H1 (cell line): ENCODE results near the gene CHSY1. TPM values are rescaled to one million over a fixed set of nuclear protein-coding genes. Genes with fewer than 3 reads are reported as not detected.

Experiments used
- CTCF ChIA-PET: fragments of 300-600 bp; sonication (Branson Sonifier 250); formaldehyde crosslinking; loops from one replicate; lab custom pipeline; 2021; ENCODE audit not compliant: partially characterized antibody; lab: Charles Lee
- POLR2A ChIA-PET: fragments of 300-600 bp; sonication (Branson Sonifier 250); formaldehyde crosslinking; loops from one replicate; lab custom pipeline; 2021; ENCODE audit warnings: inconsistent platforms; ENCODE audit not compliant: partially characterized antibody; lab: Charles Lee
- DNase-seq, 2 experiments: peaks; one replicate each; pipeline versions ENCODE4 v3.0.0 to v3.0.0-alpha.2; 2010 to 2022; ENCODE audit warnings: low spot score in 2 of 2, low read depth in 1 of 2, mixed read lengths in 1 of 2
- FAIRE-seq: peaks from 2 replicates; lab custom pipeline; 2011; peaks lifted over from hg19 to GRCh38; lab: Jason Lieb, UNC
- H2AFZ ChIP-seq: 2 replicates; pipeline ENCODE4 v1.8.1; 2012; ENCODE audit warnings: low read length, inconsistent platforms
- H2AK5ac ChIP-seq: 2 replicates; pipeline ENCODE4 v1.6.1; 2013; ENCODE audit warnings: low read depth, low read length
- H2BK120ac ChIP-seq: replicated peaks from 2 replicates; pipeline ENCODE3; 2013; ENCODE audit warnings: low read depth, low read length, inconsistent platforms
- H2BK12ac ChIP-seq: 2 replicates; pipeline ENCODE4 v1.6.1; 2013; ENCODE audit warnings: low read depth, low read length
- H2BK15ac ChIP-seq: 2 replicates; pipeline ENCODE4 v1.6.1; 2013; ENCODE audit warnings: low read length
- H2BK20ac ChIP-seq: 2 replicates; pipeline ENCODE4 v1.6.1; 2013; ENCODE audit warnings: low read length
- H2BK5ac ChIP-seq: 2 replicates; pipeline ENCODE4 v1.6.1; 2013; ENCODE audit warnings: low read depth, low read length
- H3K14ac ChIP-seq: 2 replicates; pipeline ENCODE4 v1.6.1; 2013; ENCODE audit warnings: inconsistent platforms; ENCODE audit not compliant: insufficient read length
- H3K18ac ChIP-seq: 2 replicates; pipeline ENCODE4 v1.6.1; 2013; ENCODE audit warnings: low read length; ENCODE audit errors: extremely low read depth
- H3K23ac ChIP-seq: 2 replicates; pipeline ENCODE4 v1.6.1; 2013; ENCODE audit warnings: inconsistent platforms; ENCODE audit not compliant: insufficient read length
- H3K23me2 ChIP-seq: 2 replicates; pipeline ENCODE4 v1.6.1; 2013; ENCODE audit warnings: low read depth, low read length
- H3K27ac ChIP-seq: 2 replicates; pipeline ENCODE4 v1.6.1; 2011; ENCODE audit warnings: low read depth, low read length, inconsistent platforms
- H3K27me3 ChIP-seq, 4 experiments: replicated peaks in 1 of 4; 1 replicate in 1 of 4; 2 replicates in 3 of 4; pipeline versions ENCODE4 v1.6.1 to v1.8.1; 2011 to 2013; ENCODE audit warnings: low read length in 3 of 4, mild to moderate bottlenecking in 3 of 4, inconsistent platforms in 2 of 4, mixed read lengths in 2 of 4, moderate library complexity in 1 of 4; ENCODE audit not compliant: control insufficient read depth in 3 of 4, insufficient read depth in 3 of 4; ENCODE audit errors: extremely low read depth in 1 of 4
- H3K36me3 ChIP-seq, 4 experiments: 2 replicates each; pipeline versions ENCODE4 v1.6.1 to v1.8.1; 2011 to 2013; ENCODE audit warnings: mild to moderate bottlenecking in 4 of 4, low read length in 3 of 4, moderate library complexity in 2 of 4, control low read depth in 1 of 4, inconsistent platforms in 1 of 4; ENCODE audit not compliant: insufficient read depth in 4 of 4, control insufficient read depth in 2 of 4
- H3K4ac ChIP-seq: replicated peaks from 2 replicates; pipeline ENCODE3; 2013; ENCODE audit warnings: low read length, low read depth, mixed read lengths, inconsistent platforms; ENCODE audit not compliant: insufficient read length
- H3K4me1 ChIP-seq, 4 experiments: replicated peaks in 1 of 4; 1 replicate in 1 of 4; 2 replicates in 3 of 4; pipeline versions ENCODE4 v1.6.1 to v1.8.1; 2011 to 2013; ENCODE audit warnings: low read length in 3 of 4, inconsistent platforms in 2 of 4, mixed read lengths in 1 of 4; ENCODE audit not compliant: insufficient read depth in 4 of 4, control insufficient read depth in 3 of 4
- H3K4me2 ChIP-seq, 2 experiments: 2 replicates each; pipeline versions ENCODE4 v1.6.1 to v1.8.1; 2011 to 2013; ENCODE audit warnings: low read depth in 2 of 2, low read length in 2 of 2, control low read depth in 1 of 2, inconsistent platforms in 1 of 2, mild to moderate bottlenecking in 1 of 2; ENCODE audit not compliant: insufficient read depth in 1 of 2
- H3K4me3 ChIP-seq, 4 experiments: fragments of 200-600, 300-600 bp in 1 of 4; sonication (generic), shearing (Covaris generic), sonication (Bioruptor Twin) in 1 of 4; 2 replicates each; pipeline versions ENCODE4 v1.5.1 to v1.8.1; 2011 to 2016; ENCODE audit warnings: low read length in 4 of 4, low read depth in 3 of 4, control low read depth in 2 of 4, inconsistent platforms in 2 of 4, mild to moderate bottlenecking in 2 of 4, mixed read lengths in 1 of 4, moderate library complexity in 1 of 4; ENCODE audit not compliant: insufficient read depth in 2 of 4; ENCODE audit errors: extremely low read depth in 1 of 4
- H3K56ac ChIP-seq: replicated peaks from 2 replicates; pipeline ENCODE3; 2013; ENCODE audit warnings: low read depth, mild to moderate bottlenecking, mixed read lengths, low read length, inconsistent platforms; ENCODE audit not compliant: insufficient read length
- H3K79me1 ChIP-seq: 2 replicates; pipeline ENCODE4 v1.6.1; 2013; ENCODE audit warnings: low read depth, low read length, control low read depth
- H3K79me2 ChIP-seq, 2 experiments: 2 replicates each; pipeline versions ENCODE4 v1.6.1 to v1.8.1; 2012 to 2013; ENCODE audit warnings: low read length in 2 of 2, mild to moderate bottlenecking in 2 of 2, inconsistent platforms in 1 of 2; ENCODE audit not compliant: insufficient read depth in 2 of 2, control insufficient read depth in 1 of 2
- H3K9ac ChIP-seq, 4 experiments: replicated peaks in 1 of 4; 1 replicate in 1 of 4; 2 replicates in 3 of 4; pipeline versions ENCODE4 v1.6.1 to v1.8.1; 2011 to 2013; ENCODE audit warnings: low read depth in 3 of 4, low read length in 3 of 4, control low read depth in 2 of 4, mild to moderate bottlenecking in 2 of 4, moderate library complexity in 2 of 4, inconsistent platforms in 1 of 4; ENCODE audit errors: extremely low read depth in 1 of 4
- H3K9me3 ChIP-seq, 2 experiments: 2 replicates each; pipeline versions ENCODE4 v1.6.1 to v1.8.1; 2012 to 2013; ENCODE audit warnings: mild to moderate bottlenecking in 2 of 2, moderate library complexity in 2 of 2, control low read depth in 1 of 2, inconsistent platforms in 1 of 2, low read depth in 1 of 2, low read length in 1 of 2, mixed read lengths in 1 of 2; ENCODE audit not compliant: insufficient read depth in 2 of 2
- H4K20me1 ChIP-seq, 2 experiments: replicated peaks in 1 of 2; 2 replicates each; pipeline versions ENCODE3 to v1.8.1; 2011 to 2013; ENCODE audit warnings: inconsistent platforms in 2 of 2, low read length in 2 of 2, mild to moderate bottlenecking in 1 of 2; ENCODE audit not compliant: insufficient read depth in 2 of 2, control insufficient read depth in 1 of 2
- H4K5ac ChIP-seq: 2 replicates; pipeline ENCODE4 v1.6.1; 2013; ENCODE audit warnings: low read length, low read depth, mixed read lengths, inconsistent platforms; ENCODE audit not compliant: insufficient read length
- H4K8ac ChIP-seq: 2 replicates; pipeline ENCODE4 v1.8.0; 2013; ENCODE audit warnings: mild to moderate bottlenecking, moderate library complexity, low read length, inconsistent platforms; ENCODE audit not compliant: insufficient read depth; ENCODE audit errors: extremely low read depth
- H4K91ac ChIP-seq: replicated peaks from 2 replicates; pipeline ENCODE3; 2013; ENCODE audit warnings: low read length, mixed read lengths, inconsistent platforms; ENCODE audit not compliant: insufficient read length
- KDM5A ChIP-seq: fragments of 200-600 bp; IDR thresholded peaks from 2 replicates; pipeline ENCODE4 v1.7.1; 2012; ENCODE audit warnings: mild to moderate bottlenecking, low read length, inconsistent platforms, mixed read lengths
- WGBS, 2 experiments: shearing (Covaris generic) in 1 of 2; methylation state at CpG; one replicate each; pipeline versions ENCODE4 v1.1.6 to v1.1.7; 2013 to 2015; ENCODE audit warnings: low lambda C conversion rate in 2 of 2, mixed read lengths in 2 of 2, inconsistent platforms in 1 of 2, low coverage in 1 of 2, missing lambda C conversion rate in 1 of 2; ENCODE audit not compliant: insufficient replicate concordance in 2 of 2, insufficient coverage in 1 of 2, insufficient read length in 1 of 2; ENCODE audit errors: extremely low coverage in 1 of 2, missing lambda C conversion rate in 1 of 2; 5-methylcytosine and 5-hydroxymethylcytosine counted together
- polyA plus RNA-seq, 7 experiments: library from polyadenylated mRNA; depleted of rRNA in 3 of 7; stranded (reverse) in 5 of 7; unstranded in 2 of 7; fragments of >200 nt in 5 of 7; fragments of 200-250 nt in 2 of 7; gene quantifications; 1 replicate in 5 of 7; 2 replicates in 1 of 7; 4 replicates in 1 of 7; pipeline versions ENCODE4 v1.2.1 to v1.2.3, GENCODE V29; 2011 to 2013; ENCODE audit warnings: missing spikeins in 2 of 7, mixed read lengths in 2 of 7
- total RNA-seq: library from RNA; stranded (reverse); fragmentation: NEBNext Ultra II Directional; extraction: Animal tissue kit (Norgen Biotek cat#: 25700); gene quantifications from 2 replicates; pipeline ENCODE4 v1.2.1, GENCODE V29; 2021

The CHSY1 gene
- total and polyA plus RNA-seq, 2 of the 8 experiments (the other 6 are each of a cell fraction or from before 2014, with no cell fraction given): 24.9 to 60.7 TPM

- no peak overlapping the region for H2BK5ac ChIP-seq
- H3K27ac ChIP-seq: no peak overlapping the region
- H3K4me2 ChIP-seq: no peak overlapping the region
- no peak overlapping the region for H4K91ac ChIP-seq
- no peaks in the 10 kb centered on the region for H3K9me3 ChIP-seq
- POLR2A ChIA-PET: interaction anchor here (0.7 kb wide), 1 partner anchor 109 kb away, joined by 3 read pairs; no protein-coding TSS in a partner anchor
- H2AFZ ChIP-seq: no peak overlapping the region
- H3K79me2 ChIP-seq: peaks cover 9 to 97% of the 10 kb centered on the region in 2 experiments; a peak in 3 of 4 replicates
- DNase-seq (no peak), FAIRE-seq (no peak)
- no peak overlapping the region for H2BK15ac ChIP-seq
- peaks cover 15 to 16% of the 10 kb centered on the region in 2 experiments for H4K20me1 ChIP-seq
- H3K23ac ChIP-seq: no peak overlapping the region
- H3K23me2 ChIP-seq: no peaks in the 10 kb centered on the region
- H3K4ac ChIP-seq: no peak overlapping the region
- no peak overlapping the region for H3K14ac ChIP-seq
- peaks cover 5% of the 10 kb centered on the region; the same call in 1 of the 2 replicates for H3K79me1 ChIP-seq
- H2BK12ac ChIP-seq: no peak overlapping the region
- H3K9ac ChIP-seq: no peak overlapping the region
- H2AK5ac ChIP-seq: no peak overlapping the region
- peaks cover 0 to 5% (median 1%) of the 10 kb centered on the region in 4 experiments; a peak in 2 of 7 replicates for H3K4me1 ChIP-seq
- H3K36me3 ChIP-seq: no peaks in the 10 kb centered on the region
- no peak overlapping the region for H2BK120ac ChIP-seq
- no peak overlapping the region for H3K4me3 ChIP-seq
- H2BK20ac ChIP-seq: no peak overlapping the region
- H3K27me3 ChIP-seq: no peaks in the 10 kb centered on the region
- no peak overlapping the region for H4K8ac ChIP-seq
- no peak overlapping the region for H3K56ac ChIP-seq
- no peak overlapping the region for H4K5ac ChIP-seq
- WGBS, 2 experiments: 98% methylated on average over 5 of the region's 5 CpGs; no CpG with 5 or more reads in 1 of the 2 experiments
- CTCF ChIA-PET: interaction anchor here (0.6 kb wide), 1 partner anchor 295 kb away, joined by 5 read pairs; no protein-coding TSS in a partner anchor
- no peak overlapping the region for H3K18ac ChIP-seq
- no peak for TF ChIP-seq KDM5A
These were observed 44.0 kb downstream of the CHSY1 start for GRCh38 chr15:101207867-101208288.
